Body of pancreas (tissue), 4 donors: ENCODE measurements around the gene DTNB.

ENCODE experiments used
- POLR2A ChIP-seq, 3 donors: fragments of 450-650 bp; IDR thresholded peaks; one replicate each; pipeline ENCODE4 v1.6.1; 2016; ENCODE audit warnings: antibody characterized with exemption in 3 of 3, mild to moderate bottlenecking in 2 of 3
- TF ChIP-seq, protein P1 (sequence below), 7 experiments: fragments of 450-650 bp in 4 of 7; fragments of 200-600 bp in 3 of 7; sonication (generic) in 3 of 7; IDR thresholded peaks; one replicate each; pipeline ENCODE4 v1.5.1; 2016 to 2019; ENCODE audit warnings: antibody characterized with exemption in 7 of 7

DNA sequence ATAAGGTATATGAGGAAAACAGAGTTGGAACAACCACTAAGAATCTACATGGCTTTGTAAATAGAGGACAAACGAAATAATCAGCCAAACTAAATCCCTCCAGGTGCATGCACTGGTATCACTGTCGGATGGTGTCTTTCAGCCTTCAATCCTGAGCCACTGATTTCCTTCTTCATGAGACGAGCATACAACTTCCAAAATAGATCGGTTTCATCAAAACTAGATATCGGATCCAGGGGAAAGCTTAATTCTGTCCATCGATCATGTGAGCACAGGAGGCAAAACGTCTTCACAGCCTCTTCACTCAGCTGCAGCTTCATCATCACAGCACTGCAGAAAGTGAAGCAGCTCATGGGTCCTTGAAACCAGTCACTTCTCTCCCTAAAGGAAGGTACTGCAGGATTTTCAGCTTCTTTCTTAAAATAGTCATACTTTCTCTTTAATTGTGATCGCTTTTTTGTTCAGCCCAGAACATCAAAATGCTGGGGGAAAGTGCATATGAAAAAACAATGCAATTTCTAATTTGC lies 80.5 kb downstream of the DTNB start:
- TF ChIP-seq, protein P1, sequence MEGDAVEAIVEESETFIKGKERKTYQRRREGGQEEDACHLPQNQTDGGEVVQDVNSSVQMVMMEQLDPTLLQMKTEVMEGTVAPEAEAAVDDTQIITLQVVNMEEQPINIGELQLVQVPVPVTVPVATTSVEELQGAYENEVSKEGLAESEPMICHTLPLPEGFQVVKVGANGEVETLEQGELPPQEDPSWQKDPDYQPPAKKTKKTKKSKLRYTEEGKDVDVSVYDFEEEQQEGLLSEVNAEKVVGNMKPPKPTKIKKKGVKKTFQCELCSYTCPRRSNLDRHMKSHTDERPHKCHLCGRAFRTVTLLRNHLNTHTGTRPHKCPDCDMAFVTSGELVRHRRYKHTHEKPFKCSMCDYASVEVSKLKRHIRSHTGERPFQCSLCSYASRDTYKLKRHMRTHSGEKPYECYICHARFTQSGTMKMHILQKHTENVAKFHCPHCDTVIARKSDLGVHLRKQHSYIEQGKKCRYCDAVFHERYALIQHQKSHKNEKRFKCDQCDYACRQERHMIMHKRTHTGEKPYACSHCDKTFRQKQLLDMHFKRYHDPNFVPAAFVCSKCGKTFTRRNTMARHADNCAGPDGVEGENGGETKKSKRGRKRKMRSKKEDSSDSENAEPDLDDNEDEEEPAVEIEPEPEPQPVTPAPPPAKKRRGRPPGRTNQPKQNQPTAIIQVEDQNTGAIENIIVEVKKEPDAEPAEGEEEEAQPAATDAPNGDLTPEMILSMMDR (IDR thresholded peaks at IDR 0.05): no peak
- TF ChIP-seq POLR2A (IDR thresholded peaks at IDR 0.05): no peak
